Middle frontal gyrus (tissue), 1 donor: ENCODE measurements around the gene CCDC88C.

ENCODE experiments used
- DNase-seq: peaks from one replicate; pipeline ENCODE4 v3.0.0-alpha.2; 2015; ENCODE audit warnings: low spot score; ENCODE audit errors: extremely low spot score

The CCDC88C gene

DNA sequence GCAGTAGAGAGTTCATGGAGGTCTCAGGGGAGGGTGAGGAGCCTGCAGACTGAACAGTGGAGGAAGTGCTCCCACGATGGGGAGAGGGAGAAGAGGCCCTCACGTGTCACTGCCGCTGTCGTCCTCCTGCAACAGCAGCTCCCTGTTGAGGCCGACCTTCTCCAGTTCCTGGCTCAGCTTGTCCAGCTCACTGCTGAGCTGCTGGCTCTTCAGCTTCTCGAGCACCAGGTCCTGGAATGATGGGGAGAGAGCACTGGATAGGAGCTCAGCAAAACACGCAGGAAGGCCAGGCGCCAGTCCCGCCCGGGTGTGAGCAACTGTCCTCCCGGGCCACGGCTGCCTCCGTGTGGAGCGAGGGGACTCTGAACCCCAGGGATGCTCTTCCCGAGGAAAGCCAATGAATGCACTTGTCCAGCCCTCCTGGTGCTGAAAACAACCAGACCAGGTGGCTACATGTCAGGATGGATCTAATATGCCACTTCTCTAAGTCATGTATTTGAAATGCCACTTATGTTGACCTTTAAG lies 107.8 kb downstream of the CCDC88C start:
- no peak for DNase-seq

DNA sequence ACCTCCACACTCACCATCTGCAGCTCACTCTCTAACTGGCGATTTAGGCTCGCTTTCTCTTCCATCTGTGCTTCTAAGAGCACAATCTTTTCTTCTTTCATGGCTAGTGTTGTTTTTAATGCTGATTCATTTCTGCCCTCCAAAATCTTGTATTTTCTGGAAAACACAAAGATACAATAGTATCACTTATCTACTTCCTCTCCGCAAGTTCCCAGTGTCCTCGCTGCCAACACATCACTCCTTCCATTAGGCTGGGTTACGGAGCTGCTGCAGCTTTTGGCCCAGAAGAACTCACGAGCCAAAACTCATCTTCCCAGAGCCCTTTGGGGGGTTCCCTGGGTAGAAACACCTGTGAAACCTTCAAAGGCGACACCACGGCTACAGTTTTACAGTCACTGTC lies 109.3 kb downstream of the CCDC88C start:
- DNase-seq = no peak

DNA sequence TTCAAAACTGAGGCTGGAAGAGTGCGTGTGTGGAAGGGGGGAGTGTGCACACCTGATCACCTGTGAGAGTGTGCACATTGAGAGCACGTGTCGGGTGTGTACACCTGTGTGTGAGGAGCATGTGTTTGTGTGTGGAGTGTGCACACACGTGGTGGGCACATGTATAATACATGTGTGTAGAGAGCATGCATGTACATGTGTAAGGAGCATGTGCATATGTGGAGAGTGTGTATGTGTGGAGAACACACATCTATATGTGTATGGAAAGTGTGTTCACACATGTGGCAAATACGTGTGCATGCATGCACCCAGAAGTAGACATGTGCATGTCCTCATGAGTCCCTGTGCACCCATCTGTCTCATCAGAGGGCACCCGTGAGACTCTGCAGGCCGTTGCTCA lies 110.0 kb downstream of the CCDC88C start:
- no peak for DNase-seq

DNA sequence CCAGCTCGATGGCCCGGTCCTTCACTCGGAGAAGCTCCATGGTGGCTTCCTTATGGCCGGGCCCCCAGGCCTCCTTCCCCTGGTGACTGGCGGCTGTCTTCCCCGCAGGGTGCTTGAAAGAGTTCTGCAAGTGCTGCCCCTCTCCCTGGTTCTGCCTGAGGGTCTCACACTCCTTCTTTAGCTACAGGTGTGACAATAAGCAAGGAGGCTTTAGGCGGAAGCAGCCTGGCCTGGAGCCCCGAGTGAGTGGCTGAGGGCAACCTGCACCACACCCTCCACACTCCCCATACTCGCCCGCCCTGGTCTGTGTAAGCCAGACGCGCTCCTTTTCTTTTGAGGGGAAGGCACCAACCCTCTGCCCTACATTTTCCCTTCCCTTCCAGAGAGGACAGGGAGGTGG lies 110.6 kb downstream of the CCDC88C start:
- DNase-seq = no peak

DNA sequence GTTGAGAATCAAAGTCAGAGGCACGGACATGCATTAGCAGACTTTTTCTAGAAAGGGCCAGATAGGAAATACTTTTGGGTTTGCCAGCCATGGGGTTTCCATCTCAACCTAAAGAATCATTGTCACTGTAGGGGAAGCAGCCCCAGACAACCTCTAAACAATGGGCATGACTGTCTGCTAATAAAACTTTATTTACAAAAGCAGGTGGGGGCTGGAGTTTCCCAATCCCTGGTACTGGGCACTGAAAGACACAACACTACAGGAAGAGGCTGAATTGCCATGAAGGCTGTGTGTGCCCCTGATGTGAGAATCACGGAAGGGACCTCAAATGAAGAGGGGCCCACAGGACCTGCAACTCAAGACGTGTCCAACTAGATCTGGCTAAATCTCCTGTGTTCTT lies 111.1 kb downstream of the CCDC88C start:
- no peak for DNase-seq

DNA sequence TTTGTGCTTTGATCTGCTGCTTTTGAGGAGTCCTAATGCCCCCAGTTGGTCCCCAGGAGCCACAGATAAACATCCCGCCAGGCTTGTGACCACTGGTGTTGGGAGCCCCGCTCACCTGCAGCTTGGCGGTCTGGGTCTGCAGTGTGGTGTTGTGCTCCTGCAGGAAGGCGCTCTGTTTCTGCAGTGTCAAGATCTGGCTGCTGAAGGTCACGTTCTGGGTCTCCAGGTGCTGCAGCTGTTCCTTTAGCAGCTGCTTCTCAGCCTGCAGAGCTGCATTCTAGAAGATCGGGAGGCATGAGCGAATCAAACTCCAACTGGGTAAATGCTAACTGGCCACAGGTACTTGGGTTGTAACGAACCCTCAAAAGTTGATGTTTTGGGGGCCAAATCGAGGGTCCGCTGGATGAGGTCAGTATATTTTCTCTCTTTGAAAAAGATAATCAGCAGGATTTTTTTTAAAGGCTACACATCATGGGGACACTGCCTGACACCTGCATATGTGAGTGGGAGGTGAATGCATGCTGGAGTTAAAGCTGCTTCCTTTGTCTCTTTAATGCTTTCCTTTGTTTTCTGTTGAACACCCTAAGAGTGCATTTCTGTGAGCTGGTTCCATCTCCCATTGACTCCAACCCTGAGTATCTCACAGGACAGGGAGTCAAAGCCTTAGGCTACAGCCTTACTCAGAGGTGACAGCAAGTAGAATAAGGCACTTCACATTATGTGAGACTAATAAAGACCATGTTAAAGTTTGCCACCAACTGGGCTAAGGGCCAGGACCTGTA lies 111.8 kb downstream of the CCDC88C start:
- DNase-seq = no peak

DNA sequence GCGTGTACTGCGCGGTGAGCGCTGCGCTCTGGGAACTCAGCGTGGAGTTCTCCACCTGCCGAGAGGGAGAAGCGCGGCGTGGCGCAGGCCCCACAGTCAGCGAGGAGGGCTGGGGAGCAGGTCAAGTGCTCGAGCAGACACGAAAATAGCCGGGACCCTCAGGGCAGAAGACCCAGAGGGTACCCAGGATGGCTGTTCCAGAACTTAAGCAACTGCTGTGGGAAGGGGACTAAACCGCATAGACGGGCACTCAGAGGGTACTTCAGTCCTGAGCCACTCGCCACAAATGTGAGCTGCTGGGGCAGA lies 113.7 kb downstream of the CCDC88C start:
- DNase-seq = no peak

DNA sequence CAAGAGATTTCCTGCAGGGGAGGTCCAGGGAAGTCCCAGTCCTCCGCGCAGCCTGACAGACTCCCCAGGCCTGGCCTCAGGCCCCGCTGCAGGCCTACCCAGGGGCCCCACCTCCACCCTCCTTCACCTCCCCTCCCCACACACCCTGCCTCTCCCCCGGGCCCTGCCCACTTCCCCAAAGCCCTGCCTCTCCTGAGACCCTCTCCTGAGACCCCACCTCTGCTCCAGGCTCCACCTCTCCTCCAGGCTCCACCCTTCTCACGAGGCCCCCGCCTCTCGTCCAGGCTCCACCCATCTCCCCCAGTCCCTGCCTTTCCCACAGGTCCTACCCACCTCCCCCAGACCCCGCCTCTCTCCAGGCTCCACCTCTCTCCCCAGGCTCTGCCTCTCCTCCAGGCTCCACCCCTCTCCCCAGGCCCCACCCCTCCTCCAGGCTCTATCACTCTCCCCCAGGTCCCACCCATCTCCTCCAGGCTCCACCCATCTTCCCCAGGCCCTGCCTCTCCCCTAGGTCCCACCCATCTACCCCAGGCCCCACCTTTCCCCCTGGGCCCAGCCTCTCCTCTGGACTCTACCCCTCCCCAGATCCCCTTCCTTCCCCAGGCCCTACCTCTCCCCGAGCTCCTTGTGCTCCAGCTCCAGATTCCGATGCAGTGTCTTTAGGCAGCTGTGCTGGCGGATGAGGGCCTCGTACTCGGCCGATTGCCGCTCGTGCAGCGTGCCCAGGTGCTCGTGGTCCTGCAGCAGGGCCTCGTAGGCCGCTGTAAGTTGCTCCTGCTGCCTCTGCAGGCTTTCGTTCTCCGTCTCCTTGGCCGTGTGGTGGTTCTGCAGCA lies 114.3 kb downstream of the CCDC88C start:
- DNase-seq = no peak

DNA sequence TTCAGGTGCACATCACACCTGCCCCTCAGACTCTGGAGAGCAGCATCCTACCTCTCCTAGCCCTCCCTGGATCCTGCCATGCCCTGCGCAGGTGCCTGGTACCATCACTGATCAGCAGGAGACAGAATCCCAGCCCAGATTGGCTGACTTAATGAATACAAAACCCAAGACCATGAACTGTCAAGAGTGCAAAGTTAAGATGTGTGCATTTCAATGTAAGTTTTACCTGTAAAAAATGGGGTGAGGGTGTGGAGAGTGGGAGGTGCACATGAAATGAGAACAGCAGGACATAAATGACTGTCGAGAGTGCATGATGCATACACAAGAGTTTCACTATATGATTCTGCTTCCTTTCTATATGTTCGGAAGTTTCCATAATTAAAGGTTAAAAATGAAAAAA lies 115.2 kb downstream of the CCDC88C start:
- no peak for DNase-seq

DNA sequence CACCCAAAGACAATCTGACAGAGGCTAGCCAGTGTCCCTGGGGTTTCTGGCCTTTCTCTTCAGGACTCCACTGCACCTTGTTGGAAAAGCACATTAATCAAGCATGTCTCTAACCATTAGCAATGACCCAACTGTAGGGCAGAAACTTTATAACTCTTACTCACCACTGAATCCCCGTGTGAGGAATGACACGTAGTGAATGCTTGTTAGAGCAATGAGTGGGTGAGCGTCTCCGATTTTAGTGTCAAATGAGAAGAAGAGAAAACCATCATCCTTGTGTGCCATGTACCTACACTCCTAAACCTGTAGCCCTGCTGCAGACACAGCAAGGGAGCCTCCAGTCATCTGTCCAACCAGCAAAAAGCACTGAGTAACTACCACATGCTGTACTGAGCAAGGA lies 116.7 kb downstream of the CCDC88C start:
- no peak for DNase-seq

DNA sequence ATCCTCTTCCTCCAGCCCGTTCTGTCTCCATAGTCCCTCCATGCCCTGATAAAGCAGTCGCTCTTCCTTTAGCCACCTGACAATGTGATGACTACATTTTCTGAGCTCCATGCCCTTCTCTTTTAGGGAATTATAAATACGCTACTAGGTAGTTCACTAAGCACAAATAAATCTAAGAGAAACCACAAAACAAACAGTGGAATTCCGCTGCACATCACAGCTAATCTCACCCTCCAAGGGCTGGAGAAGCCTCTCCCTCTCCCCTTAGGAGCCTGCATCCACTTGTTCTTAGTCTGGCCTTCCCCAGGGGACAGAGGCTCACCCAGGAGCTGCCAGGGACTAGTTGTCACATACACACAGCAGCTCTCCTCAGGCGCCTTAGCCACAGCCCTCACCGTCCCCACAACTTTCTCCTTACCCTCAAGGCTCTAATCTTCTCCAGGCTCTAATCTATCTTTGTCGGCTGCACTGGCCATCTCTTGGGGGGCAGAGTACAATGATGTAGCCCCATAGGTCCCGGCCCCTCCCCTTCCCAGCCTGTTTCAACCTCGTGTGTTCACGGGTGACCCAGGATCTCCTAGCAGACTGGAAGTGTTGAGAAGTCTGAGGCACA lies 117.2 kb downstream of the CCDC88C start:
- DNase-seq = no peak

DNA sequence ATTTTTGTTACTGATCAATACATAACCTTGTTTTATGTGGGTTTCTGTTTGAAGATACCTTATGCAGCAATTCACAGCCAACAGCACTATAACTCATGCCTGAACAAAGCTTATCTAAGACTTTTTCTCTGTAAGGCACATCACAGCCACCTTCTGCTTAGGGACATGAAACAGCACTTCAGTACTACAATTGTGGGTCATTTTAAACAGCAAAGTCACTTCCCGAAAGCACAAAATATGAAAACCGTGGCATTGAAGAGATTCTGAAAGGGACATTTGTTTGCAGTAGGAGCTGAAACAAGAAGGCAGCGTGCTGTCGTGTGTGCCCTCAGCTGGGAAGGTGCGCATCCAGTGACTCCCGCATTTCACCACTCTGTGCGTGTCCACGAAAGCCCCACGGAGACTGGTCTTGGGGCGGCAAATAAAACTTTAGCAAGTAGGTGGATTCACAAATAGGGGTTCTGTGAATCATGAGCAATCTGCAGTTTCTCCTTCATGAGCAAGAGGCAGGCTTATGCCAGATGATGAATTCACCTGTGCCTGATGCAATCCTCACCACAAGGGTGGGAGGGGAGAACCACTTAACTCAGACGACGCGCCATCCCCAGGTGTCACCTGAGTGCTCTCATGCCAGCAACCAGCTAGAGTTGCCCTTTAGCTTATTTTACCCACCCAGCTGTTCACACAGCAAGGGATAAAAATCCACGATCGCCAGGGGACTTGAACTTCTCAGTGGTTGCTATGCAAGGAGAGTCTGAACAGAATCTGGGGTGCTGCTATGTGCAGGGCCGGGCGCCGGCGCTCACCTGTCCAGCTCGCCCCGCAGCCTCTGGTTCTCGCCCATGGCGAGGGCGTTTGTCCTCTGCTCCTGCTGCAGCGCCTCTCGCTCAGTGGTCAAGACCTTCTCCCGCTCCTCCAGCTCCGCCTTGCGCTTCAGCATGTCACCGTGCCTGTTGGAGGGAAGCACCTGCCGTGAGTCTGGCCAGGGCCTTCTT lies 118.2 kb downstream of the CCDC88C start:
- no peak for DNase-seq

DNA sequence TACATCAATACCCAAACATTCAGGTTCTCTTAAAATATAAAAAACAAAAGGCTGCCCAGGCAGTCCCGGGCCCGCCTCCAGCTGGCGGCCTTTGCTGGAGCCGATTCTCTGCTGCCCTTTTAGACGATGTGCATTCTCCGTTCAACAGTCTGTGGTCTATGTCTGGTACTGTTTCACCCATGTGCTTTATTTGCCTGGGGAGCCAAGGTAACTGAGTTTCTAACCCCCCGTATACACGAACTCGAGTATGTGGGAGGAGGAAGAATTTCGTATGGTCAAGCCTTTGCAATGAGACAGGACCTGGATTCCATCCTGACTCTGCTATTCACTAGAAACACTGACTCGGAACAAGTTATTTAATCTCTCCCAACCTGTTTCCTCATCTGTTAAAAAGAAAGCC lies 119.0 kb downstream of the CCDC88C start:
- no peak for DNase-seq

DNA sequence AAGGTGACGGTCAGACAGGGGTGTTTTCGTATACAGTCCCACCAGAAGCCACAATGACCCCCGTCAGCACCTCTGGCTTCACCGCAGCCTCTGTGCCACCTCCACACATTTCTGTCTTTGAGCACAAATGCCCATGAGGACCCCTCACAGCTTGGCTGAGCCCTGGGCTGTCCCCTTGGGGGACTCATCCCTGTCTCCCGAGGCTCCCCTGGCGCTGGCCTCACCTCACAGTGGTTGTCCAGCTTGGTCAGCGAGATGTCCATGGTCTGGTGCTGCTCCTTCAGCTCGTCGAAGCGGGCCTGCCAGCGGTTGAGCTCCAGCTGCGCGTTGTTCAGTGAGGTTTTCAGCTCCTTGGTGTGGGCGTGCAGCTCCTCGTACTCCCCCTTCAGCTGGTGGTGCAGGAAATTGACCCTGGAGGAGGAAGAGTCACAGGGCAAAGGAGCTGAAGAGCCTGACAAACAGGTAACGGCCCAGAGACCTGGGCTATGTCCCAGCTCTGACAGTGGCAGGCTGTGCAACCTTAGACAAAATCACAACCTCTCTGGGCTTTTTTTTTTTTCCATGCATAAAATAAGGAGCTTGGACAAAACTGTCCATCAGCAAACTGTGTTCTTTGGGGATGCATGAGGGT lies 120.4 kb downstream of the CCDC88C start:
- DNase-seq = no peak

DNA sequence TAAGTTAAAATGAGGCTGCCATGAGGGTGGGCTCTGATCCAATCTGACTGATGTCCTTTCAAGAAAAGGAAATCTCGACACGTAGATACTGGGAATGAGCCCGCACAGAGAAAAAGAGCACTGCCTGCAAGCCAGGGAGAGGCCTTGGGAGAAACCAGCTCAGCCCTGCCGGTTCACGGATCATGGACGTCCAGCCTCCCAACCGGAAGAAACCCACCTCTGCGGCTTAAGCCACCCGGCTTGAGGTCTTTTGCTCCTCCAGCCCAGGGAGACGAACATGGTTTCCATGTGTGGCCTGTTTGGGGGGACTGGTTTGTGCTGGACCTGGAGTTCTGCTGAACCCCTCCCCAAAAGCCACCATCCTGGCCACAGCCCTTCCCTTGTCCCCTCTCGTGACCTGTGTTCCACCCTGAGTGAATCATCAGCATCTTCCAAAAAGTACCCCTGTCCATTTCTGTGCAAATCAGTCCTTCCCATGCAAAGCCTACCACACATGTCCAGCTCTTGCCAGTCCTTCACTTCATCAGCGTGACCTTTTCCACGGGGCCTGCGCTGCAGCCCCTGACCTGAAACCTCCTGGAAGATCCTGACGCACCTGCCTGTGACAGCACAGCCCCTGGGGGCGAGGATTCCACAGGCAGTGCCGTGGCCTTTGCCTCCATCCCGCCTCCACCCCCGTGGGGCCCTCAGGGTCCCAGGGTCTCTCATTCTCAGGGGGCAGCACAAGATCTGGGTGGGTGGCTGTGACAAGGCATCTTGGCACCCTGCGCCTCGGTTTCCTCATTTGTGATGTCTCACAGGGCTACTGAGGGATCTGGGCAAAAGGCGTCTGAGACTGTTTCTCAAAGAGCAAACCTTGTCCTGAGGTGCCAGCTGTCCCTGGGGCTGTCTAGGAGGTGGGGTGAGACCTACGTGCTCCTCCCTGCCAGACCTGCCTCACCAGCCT lies 121.5 kb downstream of the CCDC88C start:
- no peak for DNase-seq

DNA sequence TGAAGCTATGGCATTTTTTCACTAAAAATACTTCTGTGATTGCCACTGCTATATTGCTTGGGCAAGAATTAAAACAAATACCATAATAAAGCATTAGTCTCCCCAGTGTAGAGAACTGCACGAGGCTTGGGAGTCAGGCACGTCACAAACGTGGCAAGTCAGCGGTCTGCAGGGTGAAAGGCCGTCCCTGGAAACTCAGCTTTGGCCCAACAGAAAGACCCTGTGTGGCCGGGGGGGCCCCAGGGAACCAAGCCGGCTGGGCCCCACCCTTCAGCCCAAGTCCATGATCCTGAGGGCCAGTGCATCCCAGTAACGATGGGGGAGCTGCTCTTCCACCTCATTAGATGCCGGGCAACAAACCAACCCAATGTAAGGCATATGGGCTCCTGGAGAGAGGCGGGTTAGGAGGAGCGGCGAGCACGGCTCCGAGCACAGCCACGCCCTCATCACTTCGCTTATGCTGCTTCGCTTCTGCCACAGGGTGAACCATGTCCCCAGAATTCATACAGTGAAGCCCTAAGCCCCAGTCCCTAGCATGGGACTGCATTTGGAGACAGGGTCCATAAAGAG lies 122.3 kb downstream of the CCDC88C start:
- DNase-seq = no peak

DNA sequence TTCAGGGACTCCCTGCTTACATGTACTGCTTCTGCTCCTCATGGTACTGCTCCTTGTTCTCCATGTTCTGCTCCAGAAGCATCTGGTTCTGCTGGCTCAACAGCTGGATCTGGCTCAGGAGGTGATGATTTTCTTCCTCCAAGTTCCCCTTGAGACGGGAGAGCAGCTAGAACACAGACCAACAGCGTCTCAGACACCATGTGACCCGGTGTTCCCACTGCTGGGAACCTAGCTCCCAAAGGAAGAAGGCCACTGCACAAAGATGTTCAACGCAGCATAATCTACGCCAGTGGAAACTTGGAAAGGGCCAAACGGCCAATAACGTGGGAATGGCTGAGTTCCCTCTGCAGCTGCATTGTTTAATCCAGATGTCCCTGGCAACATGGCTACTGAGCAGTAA lies 123.5 kb downstream of the CCDC88C start:
- no peak for DNase-seq

DNA sequence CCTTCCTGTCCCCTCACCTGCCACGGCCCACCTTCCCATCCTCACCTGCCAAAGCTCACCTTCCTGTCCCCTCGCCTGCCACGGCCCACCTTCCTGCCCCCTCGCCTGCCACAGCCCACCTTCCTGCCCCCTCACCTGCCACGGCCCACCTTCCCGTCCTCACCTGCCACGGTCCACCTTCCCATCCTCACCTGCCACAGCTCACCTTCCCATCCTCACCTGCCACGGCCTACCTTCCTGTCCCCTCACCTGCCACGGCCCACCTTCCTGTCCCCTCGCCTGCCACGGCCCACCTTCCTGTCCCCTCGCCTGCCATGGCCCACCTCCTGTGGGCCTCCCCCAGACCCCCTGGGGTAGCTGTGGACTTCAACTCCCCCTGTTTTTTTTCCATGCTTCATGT lies 124.3 kb downstream of the CCDC88C start:
- no peak for DNase-seq

DNA sequence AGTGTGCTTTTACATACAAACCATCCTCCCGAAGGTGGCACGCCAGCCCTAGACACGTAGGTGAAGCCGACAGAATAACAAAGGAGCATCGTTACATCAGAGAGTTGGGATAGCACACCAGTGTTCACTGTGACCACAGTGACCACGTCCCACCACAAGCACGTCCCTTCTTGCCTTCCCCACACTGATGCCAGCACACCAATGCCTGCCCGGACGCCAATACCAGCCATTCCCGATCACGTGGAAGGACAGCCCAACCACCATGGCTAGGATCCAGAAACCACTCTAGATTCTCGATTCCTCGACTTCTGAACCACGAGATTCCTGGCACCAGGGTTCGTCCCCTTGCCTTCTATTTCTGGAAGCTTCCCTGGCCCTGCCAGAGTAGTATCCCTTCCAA lies 125.1 kb downstream of the CCDC88C start:
- no peak for DNase-seq
